Left kidney (tissue), 2 donors: ENCODE measurements around the gene SNX18. TPM values are rescaled to one million over a fixed set of nuclear protein-coding genes. Genes with fewer than 3 reads are reported as not detected.
"Not testable (repeated sequence)": the region's sequence is repeated elsewhere in the genome, so short reads cannot be mapped to it uniquely, and the experiment has no call there.

Source experiments
- DNase-seq: peaks from one replicate; pipeline ENCODE4 v3.0.0-alpha.2; 2013
- polyA plus RNA-seq: library from polyadenylated mRNA; unstranded; fragments of 120-200 nt; gene quantifications from one replicate; pipeline ENCODE4 v1.2.1, GENCODE V29; 2013; ENCODE audit not compliant: insufficient read length

The SNX18 gene
- polyA plus RNA-seq, 1 donor: 28.6 TPM

GRCh38 chr5:54518818-54519508 is 1.4 kb downstream of the SNX18 start:
- no peak for DNase-seq

- DNase-seq: no peak
These were observed 1.9 kb downstream of the SNX18 start for GRCh38 chr5:54519509-54519876.

GRCh38 chr5:54520438-54520846 is 2.9 kb downstream of the SNX18 start:
- DNase-seq: no peak

DNA sequence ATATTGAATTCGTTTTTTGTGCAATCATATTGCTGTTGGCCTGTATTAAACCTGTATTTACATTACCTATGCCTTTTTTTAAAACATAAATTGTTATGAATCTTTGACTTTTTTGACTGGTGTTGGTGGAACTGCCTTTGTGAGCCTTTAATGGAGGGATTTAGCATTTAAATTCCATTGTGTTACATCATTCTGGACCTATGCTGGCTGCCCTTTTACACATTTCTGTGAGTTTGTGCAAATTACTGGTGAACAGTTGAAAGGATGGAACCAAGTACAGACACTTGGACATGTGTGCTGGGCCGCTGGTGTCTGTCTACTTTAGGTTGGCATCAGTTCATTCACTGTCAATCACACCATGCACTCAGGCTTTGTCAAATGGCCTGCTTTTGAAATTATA is 3.4 kb downstream of the SNX18 start:
- no peak for DNase-seq

GRCh38 chr5:54521856-54522479 is 4.4 kb downstream of the SNX18 start:
- DNase-seq: no peak

GRCh38 chr5:54523534-54523933 is 6.0 kb downstream of the SNX18 start:
- no peak for DNase-seq

- no peak for DNase-seq
These were observed 6.5 kb downstream of the SNX18 start for GRCh38 chr5:54524082-54524481.

- DNase-seq: no peak
These were observed 7.1 kb downstream of the SNX18 start for GRCh38 chr5:54524704-54525103.

GRCh38 chr5:54525261-54525660 is 7.7 kb downstream of the SNX18 start:
- DNase-seq: no peak

DNA sequence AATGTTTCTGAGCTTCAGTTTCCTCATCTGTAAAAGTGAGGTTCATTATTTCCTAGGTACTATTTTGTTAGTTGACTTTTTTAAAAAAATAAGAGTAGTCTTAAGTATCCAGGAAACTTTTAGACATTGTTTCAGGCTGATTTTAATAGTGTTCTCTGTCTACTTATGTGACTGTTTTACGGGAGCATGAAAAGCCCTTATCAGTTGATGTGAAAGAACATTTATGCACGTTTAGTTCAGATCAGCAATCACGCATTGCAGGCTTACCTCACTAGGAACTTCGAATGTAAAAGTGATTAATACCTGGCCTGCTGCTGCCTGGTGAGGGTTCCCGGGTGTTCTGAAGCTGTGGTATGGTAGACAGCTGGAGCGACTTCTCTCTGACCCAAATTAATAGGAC is 8.1 kb downstream of the SNX18 start:
- DNase-seq: no peak

DNA sequence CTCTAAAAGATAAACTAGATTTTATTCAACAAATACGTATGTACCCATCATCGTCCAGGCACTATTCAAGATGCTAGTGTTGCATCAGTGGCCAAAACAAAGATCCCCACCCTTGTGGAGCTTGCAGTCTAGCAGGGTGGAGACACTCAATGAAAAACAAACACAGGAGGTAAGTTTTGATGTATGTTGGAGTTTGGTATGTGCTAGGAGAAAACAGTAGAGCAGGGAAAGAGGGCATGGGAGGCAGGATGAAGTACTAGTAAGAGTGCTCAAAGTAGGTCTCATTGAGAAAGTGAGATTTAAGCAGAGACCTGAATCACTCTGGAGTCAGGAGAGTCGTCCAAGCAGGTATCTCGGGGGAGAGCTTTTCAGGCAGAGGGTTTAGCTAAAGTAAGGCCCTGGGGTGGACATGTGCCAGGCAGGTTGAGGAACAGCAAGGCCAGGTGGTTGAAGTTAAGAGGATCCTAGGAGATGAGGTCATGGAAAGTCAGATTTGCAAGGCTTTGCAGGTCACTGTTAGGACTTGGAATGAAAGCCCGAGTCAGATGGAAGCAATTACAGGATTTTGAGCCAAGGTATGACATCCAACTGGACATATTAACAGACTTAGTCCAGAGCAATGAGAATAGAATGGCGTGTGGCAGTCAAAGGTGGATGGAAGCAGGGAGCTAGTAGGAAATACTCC is 9.2 kb downstream of the SNX18 start:
- no peak for DNase-seq

DNA sequence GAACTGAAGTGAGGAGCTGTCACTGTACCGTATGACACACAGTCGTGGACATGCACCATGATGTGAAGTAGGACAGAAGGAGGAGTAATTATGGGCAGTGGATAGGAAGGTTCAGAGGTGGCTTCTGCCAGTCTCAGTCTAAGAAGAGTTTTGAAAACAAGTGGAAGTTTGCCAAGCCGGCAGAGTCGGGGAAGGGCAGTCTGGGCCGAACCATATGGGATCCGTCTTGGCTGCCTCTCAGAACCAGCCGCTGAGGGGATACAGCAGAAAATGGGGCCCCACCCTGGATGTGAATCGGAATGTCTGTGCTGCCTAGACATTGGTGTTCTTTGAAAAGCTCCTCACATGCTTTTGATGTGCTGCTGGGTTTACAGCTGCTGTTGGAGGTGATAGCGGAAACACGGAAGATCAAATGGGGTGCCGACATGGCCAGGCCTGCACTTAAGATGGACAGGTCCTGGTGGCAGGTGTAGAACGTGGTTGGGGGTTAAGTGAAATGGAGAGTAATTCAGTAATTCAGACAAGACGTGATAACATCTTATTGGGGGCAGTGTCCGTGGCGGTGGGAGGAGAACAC is 11.2 kb downstream of the SNX18 start:
- no peak for DNase-seq

DNA sequence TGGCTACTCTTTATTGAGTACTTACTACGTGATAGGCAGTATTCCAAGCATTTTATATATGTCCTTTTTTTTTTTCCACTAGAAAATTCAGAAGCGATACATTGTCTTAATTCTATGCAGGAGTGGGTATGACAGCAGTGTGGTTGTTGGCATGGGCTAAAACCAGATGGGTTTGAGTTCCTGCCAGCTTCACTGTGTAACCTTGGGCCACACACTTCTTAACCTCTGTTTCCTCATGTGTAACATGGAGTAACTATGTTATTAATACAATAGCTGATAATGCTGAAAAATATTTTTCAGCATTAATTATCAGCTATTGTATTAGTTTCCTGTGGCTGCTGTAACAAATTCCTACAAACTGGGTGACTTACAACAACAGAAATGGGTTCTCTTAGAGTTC is 12.0 kb downstream of the SNX18 start:
- DNase-seq: no peak

GRCh38 chr5:54531546-54531945 is 14.0 kb downstream of the SNX18 start:
- no peak for DNase-seq

DNA sequence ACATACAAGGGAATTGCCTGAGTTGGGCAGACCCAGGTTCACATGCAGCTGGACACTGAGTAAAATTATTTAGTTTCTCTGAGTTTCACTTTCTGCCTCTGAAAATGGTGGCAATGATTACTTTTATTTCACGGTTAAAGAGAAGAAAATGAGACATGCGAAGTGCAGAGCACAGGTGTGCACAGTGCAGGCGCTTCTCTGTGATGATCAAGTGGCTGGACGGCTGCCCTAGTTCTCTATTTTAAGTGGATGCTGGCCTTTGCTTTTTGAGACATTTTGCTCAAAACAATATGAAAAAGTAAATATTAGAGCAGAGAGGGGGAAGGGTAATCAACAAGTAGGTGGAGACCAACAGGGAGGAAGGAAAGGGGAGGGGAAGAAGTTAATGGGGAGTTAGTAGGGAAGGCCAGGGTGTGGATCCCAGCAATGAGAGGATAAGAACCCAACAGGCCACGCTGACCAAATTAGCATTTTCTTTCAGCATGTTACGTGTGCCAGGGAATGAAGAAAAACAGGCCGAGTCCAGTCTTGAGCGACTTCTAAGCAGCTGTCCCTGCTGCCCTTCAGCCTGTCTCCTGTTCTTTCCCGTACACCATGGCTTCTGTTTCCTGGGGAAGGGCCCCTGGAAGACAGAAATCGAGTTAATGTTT is 16.1 kb downstream of the SNX18 start:
- peak; percentile 52 for DNase-seq

DNA sequence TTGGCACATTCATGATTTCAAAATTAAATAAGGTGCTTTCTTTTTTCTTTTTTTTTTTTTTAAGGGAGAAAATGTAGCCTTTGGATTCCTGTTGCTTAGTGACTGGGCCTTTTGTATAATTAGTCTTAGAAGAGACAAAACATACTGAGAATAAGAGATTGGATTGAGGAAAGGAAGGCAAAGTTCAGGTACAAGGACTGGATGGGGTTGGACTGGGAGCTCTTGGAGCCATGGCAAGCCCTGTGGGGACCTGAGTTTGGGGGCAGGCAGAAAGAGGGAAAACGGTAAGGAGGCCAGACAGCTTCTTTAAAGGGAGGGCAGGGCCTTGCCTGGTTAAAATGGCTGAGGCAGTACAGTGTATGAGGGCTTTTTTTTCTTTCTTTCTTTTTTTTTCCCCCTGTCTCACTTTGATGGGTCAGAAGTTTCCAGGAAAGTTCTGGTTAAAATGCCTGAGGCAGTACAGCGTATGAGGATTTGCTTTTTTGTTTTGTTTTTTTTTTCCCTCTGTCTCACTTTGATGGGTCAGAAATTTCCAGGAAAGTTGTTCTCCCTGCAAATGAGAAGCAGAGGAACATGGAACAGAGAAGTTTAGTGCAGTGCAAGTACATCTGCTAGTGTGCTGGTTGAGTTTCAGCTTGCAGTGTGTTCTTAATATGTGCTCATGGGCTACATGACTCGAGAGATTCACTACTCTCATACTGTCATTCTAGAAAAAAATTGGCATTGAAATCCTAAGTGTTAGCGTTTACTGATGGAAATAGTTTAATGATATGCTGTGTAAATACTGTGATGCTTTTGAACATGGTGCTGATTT is 16.8 kb downstream of the SNX18 start:
- no peak for DNase-seq

DNA sequence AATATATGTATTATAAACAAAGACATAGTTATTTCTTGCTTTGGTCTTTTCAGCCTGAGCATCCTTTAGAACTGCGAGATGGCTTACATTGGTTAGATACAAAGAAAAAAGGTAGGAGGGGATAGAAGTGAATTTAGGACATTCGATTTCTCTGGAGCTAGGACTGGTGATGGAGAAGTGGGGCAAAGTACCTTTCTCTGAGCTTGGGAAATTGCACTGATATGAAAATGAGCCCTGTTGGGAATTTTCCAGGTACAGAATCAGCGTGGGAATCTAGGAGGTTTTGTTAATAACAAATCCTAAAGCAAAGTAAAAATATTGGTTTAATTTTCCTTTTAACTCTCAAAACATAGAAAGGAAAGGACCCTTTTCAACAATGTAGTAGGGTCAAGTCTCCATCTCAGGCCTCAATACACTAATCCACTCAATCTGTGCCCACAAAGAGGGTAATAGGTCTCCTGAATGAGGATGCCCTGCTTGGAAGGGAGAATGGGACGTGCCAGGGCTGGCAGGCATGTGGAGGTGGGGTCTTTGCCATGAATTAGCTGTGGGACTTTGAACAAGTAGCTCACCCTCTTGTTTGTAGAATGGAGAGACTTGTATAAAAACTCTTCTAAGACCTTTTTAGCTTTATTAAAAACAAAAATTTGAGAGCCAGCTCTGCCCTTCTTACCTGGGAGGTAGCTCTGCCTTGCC is 17.7 kb downstream of the SNX18 start:
- DNase-seq: no peak

GRCh38 chr5:54536375-54536774 is 18.8 kb downstream of the SNX18 start:
- DNase-seq: not testable (repeated sequence)

GRCh38 chr5:54536861-54537260 is 19.3 kb downstream of the SNX18 start:
- not testable (repeated sequence) for DNase-seq

GRCh38 chr5:54537725-54538124 is 20.2 kb downstream of the SNX18 start:
- DNase-seq: no peak

DNA sequence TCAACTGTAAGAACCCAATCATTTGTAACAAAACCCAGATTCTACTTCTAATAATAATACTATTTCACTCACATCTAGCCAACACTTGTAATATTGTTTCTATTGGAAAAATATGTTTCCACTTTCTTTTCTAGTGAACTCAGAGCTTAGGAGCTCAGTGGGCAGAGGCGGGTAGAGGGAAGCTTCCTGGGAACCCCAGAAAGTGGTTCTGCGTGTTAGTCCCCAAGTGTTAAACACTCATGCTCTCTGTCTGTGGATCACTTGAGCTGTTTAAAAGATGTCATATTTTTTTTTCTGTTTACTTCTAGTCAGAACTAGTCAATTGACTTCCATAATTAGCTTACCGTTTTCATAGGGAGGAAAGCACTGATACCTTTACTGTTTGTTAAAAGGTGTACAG is 20.6 kb downstream of the SNX18 start:
- no peak for DNase-seq
